Calu3 (cell line): ENCODE results near the gene SLCO3A1. TPM values are rescaled to one million over a fixed set of nuclear protein-coding genes. Genes with fewer than 3 reads are reported as not detected.
A peak's percentile ranks its signal among the peaks of the same experiment; 100 is the strongest.

Experiments used
- BruUV-seq: library from RNA; stranded (reverse); fragments of 400-500 nt; replicated peaks from 2 replicates; lab custom pipeline; 2021; lab: Mats Ljungman, UMichigan
- CTCF ChIA-PET: fragments of 300-600 bp; sonication (Branson Sonifier 250); formaldehyde crosslinking; loops from one replicate; lab custom pipeline; 2022; ENCODE audit warnings: antibody characterized with exemption; lab: Charles Lee
- DNase-seq: peaks from one replicate; pipeline ENCODE4 v3.0.0; 2022
- H3K27ac Mint-ChIP-seq: one replicate; pipeline ENCODE4 v1.8.0; 2022; ENCODE audit warnings: mixed read lengths; ENCODE audit not compliant: unreplicated experiment
- H3K27me3 Mint-ChIP-seq: one replicate; pipeline ENCODE4 v1.8.0; 2022; ENCODE audit warnings: mixed read lengths; ENCODE audit not compliant: unreplicated experiment
- H3K36me3 Mint-ChIP-seq: one replicate; pipeline ENCODE4 v1.8.0; 2022; ENCODE audit warnings: mild to moderate bottlenecking, moderate library complexity, mixed read lengths; ENCODE audit not compliant: insufficient read depth, unreplicated experiment
- H3K4me1 Mint-ChIP-seq: one replicate; pipeline ENCODE4 v1.8.0; 2022; ENCODE audit warnings: mild to moderate bottlenecking, low read depth, mixed read lengths; ENCODE audit not compliant: unreplicated experiment
- H3K4me3 Mint-ChIP-seq: one replicate; pipeline ENCODE4 v1.8.0; 2022; ENCODE audit warnings: mild to moderate bottlenecking, low read depth, moderate library complexity, mixed read lengths; ENCODE audit not compliant: unreplicated experiment
- H3K9me3 Mint-ChIP-seq: one replicate; pipeline ENCODE4 v1.8.0; 2022; ENCODE audit warnings: low read depth, mixed read lengths; ENCODE audit not compliant: unreplicated experiment
- intact Hi-C: fragments of 100-400 bp; cut with micrococcal nuclease; formaldehyde crosslinking; loops from one replicate; pipeline ENCODE4 v1.10.0; 2022; ENCODE audit not compliant: unreplicated experiment
- total RNA-seq: library from RNA; stranded (reverse); gene quantifications from 2 replicates; pipeline ENCODE4 v1.2.3, GENCODE V29; 2022
- TF ChIP-seq, protein P1 (sequence below): fragments of 200-600 bp; IDR thresholded peaks from one replicate; pipeline ENCODE4 v1.8.0; 2022; ENCODE audit warnings: antibody characterized with exemption; ENCODE audit not compliant: unreplicated experiment

The SLCO3A1 gene
- total RNA-seq, 1 experiment from 2014 or later = 65.9 TPM

DNA sequence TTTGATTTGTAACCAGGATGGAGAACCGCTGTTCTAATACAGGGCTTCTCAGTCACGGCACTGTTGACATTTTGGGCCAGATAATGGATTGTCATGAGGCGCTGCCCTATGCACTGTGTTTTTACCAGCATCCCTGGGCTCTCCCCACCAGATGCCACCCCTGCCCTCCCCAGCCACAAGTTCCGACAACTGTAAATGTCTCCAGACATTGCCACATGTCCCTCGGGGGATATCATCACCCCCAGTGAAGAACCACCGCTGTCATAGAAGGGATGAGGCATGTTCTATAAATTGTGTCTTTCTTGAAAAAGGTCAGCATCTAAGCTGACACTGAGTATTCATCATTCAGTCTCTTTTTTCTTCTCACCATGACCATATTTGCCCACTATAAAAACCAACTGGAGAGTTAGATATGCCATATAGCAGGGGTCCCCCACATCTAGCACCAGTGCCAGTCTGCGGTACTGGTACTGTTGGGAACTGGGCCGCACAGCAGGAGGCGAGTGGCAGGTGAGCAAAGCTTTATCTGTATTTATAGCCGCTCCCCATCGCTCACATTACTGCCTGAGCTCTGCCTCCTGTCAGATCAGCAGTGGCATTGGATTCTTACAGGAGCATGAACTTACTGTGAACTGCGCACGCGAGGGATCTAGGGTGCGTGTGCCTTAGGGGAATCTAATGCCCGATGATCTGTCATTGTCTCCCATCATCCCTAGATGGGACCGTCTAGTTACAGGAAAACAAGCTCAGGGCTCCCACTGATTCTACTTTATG, 279.7 kb downstream of the SLCO3A1 start:
- intact Hi-C loops = no loop called here
- CTCF ChIA-PET = no interaction called here
- peaks cover 5% of the 10 kb centered on the region for H3K36me3 Mint-ChIP-seq
- no peaks in the 10 kb centered on the region for H3K4me1 Mint-ChIP-seq
- H3K27me3 Mint-ChIP-seq = no peaks in the 10 kb centered on the region
- H3K9me3 Mint-ChIP-seq = no peaks in the 10 kb centered on the region
- no peak overlapping the region for H3K27ac Mint-ChIP-seq
- BruUV-seq = no TSS peak
- no peak overlapping the region for H3K4me3 Mint-ChIP-seq
- DNase-seq = no peak
- TF ChIP-seq, protein P1, sequence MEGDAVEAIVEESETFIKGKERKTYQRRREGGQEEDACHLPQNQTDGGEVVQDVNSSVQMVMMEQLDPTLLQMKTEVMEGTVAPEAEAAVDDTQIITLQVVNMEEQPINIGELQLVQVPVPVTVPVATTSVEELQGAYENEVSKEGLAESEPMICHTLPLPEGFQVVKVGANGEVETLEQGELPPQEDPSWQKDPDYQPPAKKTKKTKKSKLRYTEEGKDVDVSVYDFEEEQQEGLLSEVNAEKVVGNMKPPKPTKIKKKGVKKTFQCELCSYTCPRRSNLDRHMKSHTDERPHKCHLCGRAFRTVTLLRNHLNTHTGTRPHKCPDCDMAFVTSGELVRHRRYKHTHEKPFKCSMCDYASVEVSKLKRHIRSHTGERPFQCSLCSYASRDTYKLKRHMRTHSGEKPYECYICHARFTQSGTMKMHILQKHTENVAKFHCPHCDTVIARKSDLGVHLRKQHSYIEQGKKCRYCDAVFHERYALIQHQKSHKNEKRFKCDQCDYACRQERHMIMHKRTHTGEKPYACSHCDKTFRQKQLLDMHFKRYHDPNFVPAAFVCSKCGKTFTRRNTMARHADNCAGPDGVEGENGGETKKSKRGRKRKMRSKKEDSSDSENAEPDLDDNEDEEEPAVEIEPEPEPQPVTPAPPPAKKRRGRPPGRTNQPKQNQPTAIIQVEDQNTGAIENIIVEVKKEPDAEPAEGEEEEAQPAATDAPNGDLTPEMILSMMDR = no peak

DNA sequence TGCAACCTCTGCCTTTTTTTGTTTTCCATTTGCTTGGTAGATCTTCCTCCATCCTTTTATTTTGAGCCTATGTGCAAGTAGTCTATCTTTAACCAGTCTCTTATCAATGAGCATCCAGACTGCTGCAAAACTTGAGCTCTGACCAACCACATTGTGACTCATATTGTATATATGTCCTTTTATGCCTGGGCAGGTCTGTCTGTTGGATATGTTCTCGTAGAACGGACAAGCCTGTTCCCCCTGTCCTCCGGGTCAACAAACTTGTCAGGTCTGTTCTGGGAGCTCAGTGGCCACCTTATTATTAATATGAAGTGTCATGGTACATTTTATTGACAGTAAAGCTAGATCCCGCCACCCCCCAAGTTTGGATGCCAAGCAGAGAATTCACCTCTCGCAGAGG, 287.3 kb downstream of the SLCO3A1 start:
- Mint-ChIP-seq H3K36me3 (peaks cover 6% of the 10 kb centered on the region), H3K4me3 (no peak overlapping the region), H3K27me3 (no peaks in the 10 kb centered on the region), H3K4me1 (peaks cover 9% of the 10 kb centered on the region), H3K9me3 (no peaks in the 10 kb centered on the region), H3K27ac (no peak overlapping the region)
- BruUV-seq = no TSS peak
- intact Hi-C loops = no loop called here
- TF ChIP-seq, protein P1 = no peak
- CTCF ChIA-PET = no interaction called here
- DNase-seq = peak; percentile 42

DNA sequence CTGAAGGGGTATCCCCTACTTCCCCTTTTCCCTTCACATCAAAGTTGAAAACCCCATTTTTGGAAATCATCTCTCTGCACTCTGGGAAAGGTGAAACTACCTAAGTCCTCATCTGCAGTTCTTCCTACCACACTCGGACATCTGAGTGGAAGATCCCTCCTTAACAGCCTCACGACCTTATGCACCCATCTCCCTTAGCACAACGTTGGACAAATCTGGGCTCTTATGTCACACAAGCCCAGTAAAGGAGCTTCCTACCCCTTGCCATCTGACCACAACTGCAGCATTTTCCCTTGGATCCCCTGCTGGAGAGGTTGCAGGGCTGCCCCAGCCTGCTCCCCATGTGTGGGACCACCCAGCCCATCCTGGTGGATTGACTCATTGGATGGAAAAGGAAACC, 288.1 kb downstream of the SLCO3A1 start:
- Mint-ChIP-seq H3K9me3 (no peaks in the 10 kb centered on the region), H3K27me3 (no peaks in the 10 kb centered on the region), H3K36me3 (peaks cover 6% of the 10 kb centered on the region), H3K27ac (no peak overlapping the region), H3K4me3 (no peak overlapping the region), H3K4me1 (peaks cover 9% of the 10 kb centered on the region)
- BruUV-seq = no TSS peak
- CTCF ChIA-PET = no interaction called here
- intact Hi-C loops = no loop called here
- TF ChIP-seq, protein P1 = no peak
- DNase-seq = no peak

DNA sequence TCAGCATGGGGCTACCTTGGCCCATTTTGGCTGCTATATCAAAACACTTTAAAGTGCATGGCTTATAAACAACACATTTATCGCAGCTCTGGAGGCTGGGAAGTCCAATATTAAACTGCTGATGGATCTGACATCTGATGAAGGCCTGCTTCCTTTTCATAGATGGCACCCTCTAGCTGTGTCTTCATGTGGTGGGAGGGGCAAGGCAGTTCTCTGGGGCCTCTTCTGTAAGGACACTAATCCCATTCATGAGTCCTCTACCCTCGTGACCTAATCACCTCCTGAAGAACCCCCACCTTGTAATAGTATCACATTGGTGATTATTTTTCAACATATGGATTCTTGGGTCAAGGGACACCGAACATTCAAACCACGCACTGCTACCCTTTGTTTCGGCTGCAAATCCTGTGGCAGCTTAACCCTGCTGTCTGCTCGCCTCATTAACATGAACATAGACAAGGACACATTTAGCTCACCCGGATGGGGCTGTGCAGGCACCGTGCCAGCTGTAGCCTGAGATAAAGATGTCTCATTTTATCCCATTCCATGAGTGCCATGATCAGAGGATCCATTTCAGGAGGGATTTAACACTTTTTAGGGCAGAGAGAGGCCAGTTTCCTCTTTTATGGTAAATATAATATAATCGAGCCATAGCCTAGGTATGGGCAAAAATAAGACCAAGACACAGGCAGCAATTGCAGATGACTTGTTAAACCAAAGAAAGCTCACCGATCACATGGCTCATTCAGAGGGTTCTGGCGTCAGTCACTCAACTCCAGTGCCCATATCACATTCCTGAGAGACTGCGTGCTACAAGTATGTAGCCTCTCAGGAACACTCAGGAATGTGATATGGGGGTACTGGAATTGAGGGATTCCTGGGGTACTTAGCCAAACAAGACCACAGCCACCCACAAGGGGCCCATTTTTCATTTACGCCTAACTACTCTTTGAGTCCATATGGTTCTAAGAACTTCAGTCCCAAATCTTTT, 289.0 kb downstream of the SLCO3A1 start:
- Mint-ChIP-seq H3K4me3 (no peak overlapping the region), H3K36me3 (peaks cover 6% of the 10 kb centered on the region), H3K27ac (no peak overlapping the region), H3K27me3 (no peaks in the 10 kb centered on the region), H3K9me3 (no peaks in the 10 kb centered on the region), H3K4me1 (peaks cover 9% of the 10 kb centered on the region)
- no peak for DNase-seq
- CTCF ChIA-PET = no interaction called here
- TF ChIP-seq, protein P1 = no peak
- no TSS peak for BruUV-seq
- intact Hi-C loops = no loop called here
